Measurements from ENCODE around the gene TWF1. TPM values are rescaled to one million over a fixed set of nuclear protein-coding genes. Genes with fewer than 3 reads are reported as not detected.
A peak's percentile ranks its signal among the peaks of the same experiment; 100 is the strongest.

Gene TWF1
- total and polyA plus RNA-seq, 9 of the 15 experiments (the other 6 are each of a cell fraction or from before 2014, with no cell fraction given), result 10.3 to 29.4 (median 23.4) TPM

DNA sequence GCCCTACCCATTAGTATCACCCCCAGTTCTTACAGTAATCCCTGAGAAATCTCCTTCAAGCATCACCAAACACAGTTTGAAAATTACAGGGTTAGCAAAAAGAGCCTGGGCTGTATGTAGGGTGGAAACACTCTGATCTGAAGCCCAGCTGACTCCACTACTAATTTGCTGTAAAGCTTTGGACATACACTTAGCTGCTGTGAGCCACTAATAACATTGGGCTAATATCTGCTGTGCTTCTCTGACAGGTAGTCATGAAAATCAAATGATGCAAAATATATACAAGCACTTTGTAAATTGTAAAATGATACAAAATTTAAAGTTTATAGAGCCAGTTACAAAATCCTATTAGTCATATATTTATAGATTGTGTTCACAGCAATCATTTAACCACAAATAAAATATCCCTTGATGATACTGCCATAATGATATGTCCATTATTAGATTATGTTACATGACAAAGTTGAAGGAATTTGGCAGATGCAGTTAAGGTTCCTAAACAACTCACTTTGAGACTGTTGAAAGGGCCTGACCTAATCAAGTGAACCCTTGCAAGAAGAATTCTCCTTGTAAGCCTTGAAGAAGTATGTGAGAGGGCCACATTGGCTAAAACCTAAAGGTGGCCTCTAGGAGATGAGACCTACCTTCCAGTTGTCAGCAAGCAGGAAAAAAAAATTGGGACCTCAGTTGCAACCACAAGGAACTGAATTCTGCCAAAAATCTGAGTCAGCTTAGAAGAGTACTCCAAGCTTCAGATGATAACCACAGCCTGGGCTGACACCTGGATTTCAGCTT lies 19.0 kb downstream of the TWF1 start:
- POLR2A ChIA-PET, result interaction anchor here (1.7 kb wide), 1 partner anchor 18 kb away, joined by 4 read pairs; no protein-coding TSS in a partner anchor
- H3K9ac ChIP-seq (ENCODE audit: insufficient read depth in 1 of 2, low read depth in 2 of 2, low read length in 2 of 2), result no peak overlapping the region
- no peaks in the 10 kb centered on the region for H3K9me1 ChIP-seq (ENCODE audit: control insufficient read depth, insufficient read depth, low read length)
- no peak overlapping the region for H3K4me2 ChIP-seq (ENCODE audit: insufficient read depth, low read length)
- H3K27me3 ChIP-seq (ENCODE audit: control insufficient read depth in 2 of 2, insufficient read depth in 2 of 2, low read length in 2 of 2), result no peaks in the 10 kb centered on the region
- no peaks in the 10 kb centered on the region for H3K9me3 ChIP-seq (replicated peaks; ENCODE audit: control insufficient read depth, insufficient read depth, low read depth, low read length)
- no peaks in the 10 kb centered on the region for H3K4me1 ChIP-seq (replicated peaks in 1 of 2; ENCODE audit: control insufficient read depth in 2 of 2, insufficient read depth in 2 of 2, low read length in 2 of 2)
- H3K79me2 ChIP-seq (ENCODE audit: control insufficient read depth, insufficient read depth, low read length), result no peaks in the 10 kb centered on the region
- TSS peak; percentile 47 for BruUV-seq (replicated peaks)
- ATAC-seq (no peak), DNase-seq (ENCODE audit: extremely low read depth in 1 of 4, low spot score in 3 of 4) (no peak), FAIRE-seq (no peak)
- TF ChIP-seq POLR3G (IDR thresholded peaks at IDR 0.05; ENCODE audit: extremely low read depth, insufficient read length, insufficient replicate concordance) (no peak), SRF (CRISPR knock-in tag; IDR thresholded peaks at IDR 0.05) (no peak), HNRNPLL (IDR thresholded peaks at IDR 0.05; ENCODE audit: low read depth, low read length, poor library complexity, severe bottlenecking) (no peak), ZNF140 (CRISPR knock-in tag; IDR thresholded peaks at IDR 0.05) (no peak), ZNF561 (CRISPR knock-in tag; conservative IDR thresholded peaks at IDR 0.05) (no peak), MAFG (tag; conservative IDR thresholded peaks at IDR 0.05) (no peak), ZFX (CRISPR knock-in tag; IDR thresholded peaks at IDR 0.05) (no peak), NBN (IDR thresholded peaks at IDR 0.05; ENCODE audit: low read depth) (no peak), MIER1 (IDR thresholded peaks at IDR 0.05; ENCODE audit: low read depth) (no peak), KDM1A (IDR thresholded peaks at IDR 0.05) (no peak), MBD2 (IDR thresholded peaks at IDR 0.05; ENCODE audit: borderline replicate concordance, low read depth) (no peak), ZNF3 (CRISPR knock-in tag; IDR thresholded peaks at IDR 0.05) (no peak), BRD4 (IDR thresholded peaks at IDR 0.05) (no peak), SLC30A9 (CRISPR knock-in tag; IDR thresholded peaks at IDR 0.05) (no peak)
- TF ChIP-seq, protein P1, sequence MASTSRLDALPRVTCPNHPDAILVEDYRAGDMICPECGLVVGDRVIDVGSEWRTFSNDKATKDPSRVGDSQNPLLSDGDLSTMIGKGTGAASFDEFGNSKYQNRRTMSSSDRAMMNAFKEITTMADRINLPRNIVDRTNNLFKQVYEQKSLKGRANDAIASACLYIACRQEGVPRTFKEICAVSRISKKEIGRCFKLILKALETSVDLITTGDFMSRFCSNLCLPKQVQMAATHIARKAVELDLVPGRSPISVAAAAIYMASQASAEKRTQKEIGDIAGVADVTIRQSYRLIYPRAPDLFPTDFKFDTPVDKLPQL (IDR thresholded peaks at IDR 0.05; ENCODE audit: extremely low read depth, insufficient read length), result no peak
- TF ChIP-seq, protein P2, sequence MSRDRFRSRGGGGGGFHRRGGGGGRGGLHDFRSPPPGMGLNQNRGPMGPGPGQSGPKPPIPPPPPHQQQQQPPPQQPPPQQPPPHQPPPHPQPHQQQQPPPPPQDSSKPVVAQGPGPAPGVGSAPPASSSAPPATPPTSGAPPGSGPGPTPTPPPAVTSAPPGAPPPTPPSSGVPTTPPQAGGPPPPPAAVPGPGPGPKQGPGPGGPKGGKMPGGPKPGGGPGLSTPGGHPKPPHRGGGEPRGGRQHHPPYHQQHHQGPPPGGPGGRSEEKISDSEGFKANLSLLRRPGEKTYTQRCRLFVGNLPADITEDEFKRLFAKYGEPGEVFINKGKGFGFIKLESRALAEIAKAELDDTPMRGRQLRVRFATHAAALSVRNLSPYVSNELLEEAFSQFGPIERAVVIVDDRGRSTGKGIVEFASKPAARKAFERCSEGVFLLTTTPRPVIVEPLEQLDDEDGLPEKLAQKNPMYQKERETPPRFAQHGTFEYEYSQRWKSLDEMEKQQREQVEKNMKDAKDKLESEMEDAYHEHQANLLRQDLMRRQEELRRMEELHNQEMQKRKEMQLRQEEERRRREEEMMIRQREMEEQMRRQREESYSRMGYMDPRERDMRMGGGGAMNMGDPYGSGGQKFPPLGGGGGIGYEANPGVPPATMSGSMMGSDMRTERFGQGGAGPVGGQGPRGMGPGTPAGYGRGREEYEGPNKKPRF (IDR thresholded peaks at IDR 0.05; ENCODE audit: low read depth, low read length), result no peak
- H3K36me3 ChIP-seq (ENCODE audit: control insufficient read depth, insufficient read depth, low read length), result peaks cover 44% of the 10 kb centered on the region; the same call in 2 of the 3 replicates
- H3K4me3 ChIP-seq, result no peak overlapping the region
- CTCF ChIA-PET (ENCODE audit: low intra/inter-chr PET ratio), result no interaction called here
- no peak overlapping the region for H3K27ac ChIP-seq (ENCODE audit: extremely low read depth, low read depth, low read length)
- no peak overlapping the region for H2AFZ ChIP-seq (ENCODE audit: low read depth, low read length)
- intact Hi-C loops (cut with micrococcal nuclease), result no loop called here
- H4K20me1 ChIP-seq (replicated peaks; ENCODE audit: control insufficient read depth, insufficient read depth, low read length), result no peaks in the 10 kb centered on the region
- in situ Hi-C loops (cut with MboI), result no loop called here
